ENCODE data around the gene PSMD5.
A peak's percentile ranks its signal among the peaks of the same experiment; 100 is the strongest.

Gene PSMD5

DNA sequence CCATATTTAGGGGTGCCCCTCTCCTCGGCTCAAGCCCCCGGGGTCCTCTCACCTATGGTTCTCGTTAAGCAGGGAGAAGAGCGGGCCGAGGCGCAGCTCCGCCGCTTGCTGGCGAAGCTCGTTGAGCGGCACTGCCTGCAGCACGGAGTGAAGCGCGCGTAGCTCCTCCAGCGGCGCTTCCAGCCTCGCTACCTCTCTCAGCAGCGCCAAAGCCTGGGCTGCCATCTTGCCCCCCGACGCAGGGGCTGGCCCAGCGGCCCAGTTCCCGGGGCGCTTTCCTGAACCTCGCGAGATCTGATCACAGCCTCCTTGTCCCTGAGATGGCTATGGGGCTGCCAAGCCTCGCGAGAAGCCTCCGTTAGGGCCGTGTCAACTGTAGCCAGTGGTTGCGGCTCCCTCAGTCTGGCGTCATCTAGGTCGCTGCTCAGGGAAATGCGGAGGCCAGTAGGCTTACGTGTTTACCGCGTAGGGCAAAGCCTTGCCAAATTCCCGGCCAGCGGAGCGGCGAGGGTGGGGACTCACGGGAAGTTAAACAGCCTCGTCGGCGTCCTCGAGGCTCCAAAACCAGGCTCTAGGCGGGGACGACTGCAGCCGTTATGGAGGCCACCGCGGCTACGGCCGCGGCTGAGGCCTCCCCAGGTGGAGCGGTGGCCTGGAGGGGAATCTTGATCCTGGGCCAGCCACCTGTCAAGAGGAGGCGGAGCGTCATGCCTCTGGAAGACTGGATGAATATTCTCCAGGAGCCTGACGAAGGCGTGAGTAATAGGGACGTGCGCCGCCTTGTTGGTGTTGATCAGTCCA lies at the start of gene PSMD5:
TSS of gene PSMD5 (minus strand) at position 238 of the 801 bp plus-strand sequence. CDS start at position 225, 13 bp downstream.
- peak; percentile 92 for DNase-seq

DNA sequence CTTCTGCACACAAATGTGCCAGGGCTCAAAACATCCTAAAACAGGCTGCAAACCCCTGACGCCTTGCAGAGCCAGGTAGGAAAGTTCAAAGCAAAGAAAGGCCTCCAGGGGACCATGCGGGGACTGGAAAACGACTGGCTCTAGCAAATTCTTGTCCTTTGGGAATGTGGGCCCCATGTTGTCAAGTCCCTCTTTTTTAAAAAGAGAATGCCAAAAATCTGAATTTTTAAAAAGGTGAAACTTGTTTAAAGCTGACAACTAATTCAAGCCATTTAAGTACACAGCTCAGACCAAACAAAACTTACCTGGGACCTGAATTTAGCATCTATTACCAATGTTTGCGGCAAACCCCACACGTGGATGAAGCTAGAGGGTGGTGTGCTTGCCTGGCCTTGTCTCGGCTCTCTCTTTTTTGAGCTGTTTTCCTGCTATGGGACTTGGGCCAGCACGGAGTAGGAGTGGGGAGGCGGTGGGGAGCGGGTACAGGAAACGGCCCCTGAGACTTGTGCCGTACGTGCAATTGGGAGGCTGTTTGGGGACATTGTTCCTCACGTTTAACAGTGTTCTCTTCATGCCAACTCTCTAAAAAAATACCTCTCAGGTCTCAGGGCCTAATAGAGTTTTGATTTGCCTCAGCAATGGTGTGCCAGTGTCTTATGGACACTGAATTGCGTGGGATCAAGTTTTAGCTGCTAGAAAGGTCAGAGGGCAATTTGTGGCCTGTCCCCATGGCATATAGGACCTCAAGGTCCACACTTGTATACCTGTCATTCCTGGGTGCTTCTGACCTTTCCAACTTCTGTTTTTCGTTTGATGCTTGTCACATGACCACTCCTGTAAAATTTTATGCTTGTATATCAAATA lies 49.4 kb upstream of the PSMD5 start:
- no peak for DNase-seq

DNA sequence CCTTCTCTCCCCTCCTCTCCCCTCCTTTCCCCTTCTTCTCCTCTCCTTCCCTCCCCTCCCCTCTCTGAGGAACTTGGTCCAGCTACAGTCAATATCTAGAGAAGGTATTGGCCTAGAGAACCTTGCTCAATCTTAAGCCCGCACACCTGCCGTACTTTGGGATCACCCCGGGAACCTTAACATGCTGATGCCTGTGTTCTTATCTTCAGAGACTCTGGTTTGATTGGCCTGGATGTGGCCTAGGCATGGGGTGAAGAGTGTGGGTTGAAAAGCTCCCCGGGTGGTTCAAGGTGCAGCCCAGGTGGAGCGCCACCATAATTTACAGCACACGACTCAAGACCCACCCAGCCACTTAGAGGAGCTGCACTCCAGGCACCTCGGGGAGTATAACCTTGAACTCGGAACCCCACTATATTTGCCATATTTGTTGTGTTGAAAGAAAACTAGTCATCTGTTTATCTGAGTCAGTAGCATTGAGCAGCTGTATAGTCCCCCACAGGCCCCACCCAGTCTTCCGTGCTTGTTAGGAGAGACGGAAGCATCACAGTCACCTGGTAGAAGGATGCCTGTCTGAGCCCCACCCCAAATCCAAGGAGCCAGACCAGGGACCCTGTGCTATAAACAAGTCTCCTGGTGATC lies 48.6 kb upstream of the PSMD5 start:
- DNase-seq, result peak; percentile 66

DNA sequence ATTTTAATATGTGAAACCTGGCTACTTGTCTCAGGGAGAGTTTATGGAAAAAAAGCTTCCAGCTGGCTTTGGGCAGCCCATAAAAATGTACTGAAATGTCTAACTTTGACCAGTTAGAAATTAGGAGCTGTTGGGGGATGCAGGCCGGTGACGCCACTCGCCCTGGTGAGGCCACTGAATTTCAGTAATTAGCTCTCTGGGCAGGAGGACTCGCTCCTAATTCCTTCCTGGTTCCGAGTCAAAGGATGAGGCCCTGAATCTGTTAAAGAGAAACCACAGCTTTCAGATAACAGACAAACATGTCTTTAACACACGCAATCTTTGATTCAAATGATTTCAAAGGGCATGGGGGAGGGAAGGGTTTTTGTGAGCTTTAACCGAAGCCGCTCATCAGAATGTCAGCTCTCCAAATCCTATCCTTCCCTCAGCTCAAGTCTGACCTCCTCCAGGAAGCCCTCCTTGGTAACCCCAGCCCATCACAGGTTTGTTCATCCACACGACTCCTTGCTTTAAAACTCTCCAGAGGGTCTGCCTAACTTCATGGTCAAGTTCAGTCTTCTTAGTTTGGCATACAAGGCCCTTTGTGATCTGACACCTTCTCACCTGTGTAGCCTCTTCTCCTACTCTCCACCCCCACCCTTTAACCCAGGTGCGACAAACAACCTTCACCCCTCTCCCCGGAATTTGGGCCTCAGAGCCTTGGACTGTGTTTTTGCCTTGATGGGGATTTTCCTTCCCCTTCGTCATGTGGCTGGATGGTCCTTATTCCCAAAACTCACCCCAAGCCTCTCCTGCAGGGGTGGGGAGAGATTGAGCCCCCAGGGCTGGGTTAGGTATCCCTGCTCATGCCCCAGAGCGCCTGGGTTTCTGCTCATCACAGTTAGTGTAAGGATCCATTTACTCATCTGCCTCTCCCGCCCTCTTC lies 47.9 kb upstream of the PSMD5 start:
- peak; percentile 55 for DNase-seq

DNA sequence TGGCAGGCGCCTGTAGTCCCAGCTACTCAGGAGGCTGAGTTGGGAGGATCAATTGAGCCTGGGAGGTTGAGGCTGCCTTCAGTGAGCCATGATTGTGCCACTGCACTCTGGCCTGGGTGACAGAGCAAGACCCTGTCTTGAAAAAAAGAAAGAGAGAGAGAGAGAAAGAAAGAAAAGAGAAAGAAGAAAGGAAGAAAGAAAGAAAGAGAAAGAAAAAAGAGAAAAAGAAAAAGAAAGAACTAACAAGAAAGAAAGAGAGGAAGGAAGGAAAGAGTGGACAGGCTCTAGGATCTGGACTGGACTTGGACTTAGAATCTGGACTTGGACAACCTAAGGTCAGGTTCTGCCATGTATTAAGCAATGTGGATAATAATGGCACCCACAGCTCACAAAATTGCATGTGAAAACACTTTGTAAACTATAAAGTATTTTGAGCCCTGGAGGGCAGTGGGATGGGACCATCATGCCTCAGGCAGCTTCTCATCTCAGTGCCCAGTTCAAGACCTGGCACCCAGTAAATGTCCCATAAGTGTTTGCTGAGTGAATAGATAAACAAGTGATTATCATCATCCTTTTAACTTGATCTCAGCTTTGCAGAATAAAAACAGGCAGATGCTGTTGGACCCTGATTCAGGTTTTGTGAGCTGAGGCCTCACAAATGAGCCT lies 47.0 kb upstream of the PSMD5 start:
- DNase-seq, result no peak

DNA sequence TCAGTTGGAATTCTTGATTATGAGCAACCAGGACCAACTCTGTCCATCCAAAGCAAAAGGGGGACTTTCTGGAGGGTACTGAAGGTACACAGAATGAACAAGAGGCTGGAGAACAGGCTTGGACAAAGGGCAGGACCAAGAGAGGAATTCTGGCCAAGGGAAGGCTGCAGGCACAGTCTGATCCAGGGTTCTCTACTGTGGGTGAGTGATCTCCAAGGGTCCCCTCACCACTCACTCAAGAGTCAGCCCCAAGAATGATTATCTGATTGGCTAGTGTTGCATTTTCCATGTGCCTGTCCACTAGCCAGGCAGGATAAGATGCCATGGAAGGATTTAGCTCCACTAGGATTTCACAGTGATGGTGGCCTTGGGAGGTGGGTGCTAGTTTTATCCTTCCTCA lies 45.9 kb upstream of the PSMD5 start:
- DNase-seq, result no peak

DNA sequence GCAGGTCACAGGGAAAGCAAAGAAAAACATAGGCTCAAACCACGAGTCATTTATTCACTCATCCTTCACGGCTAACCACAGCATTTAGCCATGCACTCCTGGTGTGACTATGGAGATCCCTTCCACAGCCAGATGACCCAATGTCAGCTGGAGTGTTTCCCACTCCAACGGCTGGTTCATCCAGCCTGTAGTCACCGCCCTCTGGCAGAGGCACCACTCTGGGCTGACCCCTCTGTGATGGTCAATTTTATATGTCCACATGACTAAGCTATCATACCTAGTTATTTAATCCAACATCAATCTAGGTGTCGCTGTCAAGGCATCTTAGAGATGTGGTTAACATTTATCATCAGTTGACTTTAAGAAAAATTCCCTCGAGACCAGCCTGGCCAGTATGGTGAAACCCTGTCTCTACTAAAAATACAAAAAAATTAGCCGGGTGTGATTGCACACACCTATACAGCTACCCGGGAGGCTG lies 43.8 kb upstream of the PSMD5 start:
- no peak for DNase-seq

DNA sequence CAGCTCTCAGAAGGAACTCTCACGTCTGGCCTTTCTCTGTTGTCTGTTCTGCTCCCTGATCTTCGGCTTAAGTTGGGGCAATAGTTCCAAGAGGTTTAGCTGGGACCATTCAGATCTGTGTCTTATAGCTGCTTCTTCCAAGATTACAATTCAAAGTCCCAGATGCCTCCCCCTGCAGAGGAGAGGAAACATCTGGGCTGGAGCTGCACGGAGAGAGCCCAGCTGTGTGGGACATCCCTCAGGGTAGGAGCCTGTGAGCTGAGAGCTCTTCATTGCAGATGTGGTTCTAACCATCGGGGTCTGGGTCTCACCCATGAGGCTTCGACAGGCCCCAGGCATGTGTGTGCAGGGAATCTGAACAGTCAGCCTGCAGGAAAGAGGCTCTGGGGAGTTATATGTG lies 43.2 kb upstream of the PSMD5 start:
- DNase-seq, result no peak

DNA sequence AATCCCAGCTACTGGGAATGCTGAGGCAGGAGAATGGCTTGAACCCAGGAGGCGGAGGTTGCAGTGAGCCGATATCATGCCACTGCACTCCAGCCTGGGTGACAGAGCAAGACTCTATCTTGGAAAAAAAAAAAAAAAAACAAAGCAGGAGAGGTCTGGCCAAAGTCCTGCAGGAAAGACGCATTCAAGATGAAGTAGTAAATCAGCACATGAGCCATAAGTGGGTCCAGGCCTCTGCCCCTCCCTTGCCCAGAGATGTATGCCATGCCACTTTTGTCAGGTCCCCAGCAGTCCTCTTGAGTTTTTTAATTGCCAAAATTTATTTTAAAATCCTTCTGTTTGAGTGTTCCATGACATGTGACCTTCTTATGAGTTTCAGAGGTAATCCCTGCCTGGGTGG lies 42.7 kb upstream of the PSMD5 start:
- no peak for DNase-seq

DNA sequence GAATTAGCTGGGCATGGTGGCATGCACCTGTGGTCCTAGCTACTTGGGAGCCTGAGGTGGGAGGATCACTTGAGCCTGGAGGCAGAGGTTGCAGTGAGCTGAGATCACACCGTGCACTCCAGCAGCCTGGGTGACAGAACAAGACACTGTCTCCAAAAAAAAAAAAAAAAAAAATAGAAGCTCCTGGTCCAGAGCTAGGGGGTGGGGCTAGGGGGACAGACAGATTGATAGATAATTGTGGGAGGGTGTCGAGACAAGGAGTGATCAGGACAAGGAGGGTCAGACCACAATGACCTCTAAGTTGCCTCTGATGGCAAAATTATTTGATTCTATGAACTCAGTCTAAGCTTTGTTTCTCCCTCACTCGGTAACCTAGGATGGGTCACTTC lies 40.9 kb upstream of the PSMD5 start:
- no peak for DNase-seq

DNA sequence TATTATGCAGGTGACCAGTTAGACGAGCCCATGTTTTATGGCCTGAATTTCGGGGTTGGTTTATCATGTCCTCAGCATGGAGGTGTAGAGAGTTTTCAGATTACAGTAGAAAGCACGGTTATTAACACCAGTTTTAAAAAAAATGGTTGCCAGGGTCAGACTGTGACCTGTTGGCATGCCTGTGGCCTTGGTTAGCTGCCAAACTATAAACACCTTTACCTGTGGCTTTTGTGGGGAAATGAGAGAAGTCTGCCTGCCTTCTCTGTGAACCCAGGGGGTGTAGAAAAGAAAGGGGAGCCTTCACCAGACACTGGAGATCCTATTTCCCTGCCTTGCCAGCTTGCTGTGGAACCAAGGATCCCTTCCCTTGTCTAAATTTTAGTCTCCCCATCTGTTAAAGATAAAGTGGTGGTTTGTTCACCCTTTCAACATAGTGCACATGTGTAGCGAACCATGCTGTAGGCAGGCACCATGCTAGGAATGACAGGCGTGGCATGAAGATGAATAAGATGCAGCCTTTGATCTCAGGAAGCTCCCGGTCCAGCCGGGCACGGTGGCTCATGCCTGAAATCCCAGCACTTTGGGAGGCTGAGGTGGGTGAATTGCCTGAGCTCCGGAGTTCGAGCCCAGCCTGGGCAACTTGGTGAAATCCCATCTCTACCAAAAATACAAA lies 40.3 kb upstream of the PSMD5 start:
- no peak for DNase-seq

DNA sequence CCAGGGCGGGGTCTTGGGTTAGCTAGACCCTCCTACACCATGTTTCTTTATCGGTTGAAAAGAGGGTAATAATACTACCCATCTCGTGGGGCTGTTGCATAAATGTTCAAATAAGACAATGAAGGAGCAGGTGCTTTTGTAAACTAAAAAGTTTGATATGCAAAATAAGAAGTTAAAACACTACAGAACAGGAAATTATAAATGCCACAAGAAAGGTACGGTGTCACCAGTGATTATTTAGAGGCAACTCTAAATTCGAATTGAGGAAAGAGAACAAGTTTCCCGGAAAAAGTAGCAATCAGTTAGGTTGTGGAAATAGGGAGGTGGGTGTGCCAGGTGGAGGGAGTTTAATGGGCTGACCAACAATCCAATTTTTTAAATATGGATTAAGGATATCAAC lies 36.7 kb upstream of the PSMD5 start:
- no peak for DNase-seq

DNA sequence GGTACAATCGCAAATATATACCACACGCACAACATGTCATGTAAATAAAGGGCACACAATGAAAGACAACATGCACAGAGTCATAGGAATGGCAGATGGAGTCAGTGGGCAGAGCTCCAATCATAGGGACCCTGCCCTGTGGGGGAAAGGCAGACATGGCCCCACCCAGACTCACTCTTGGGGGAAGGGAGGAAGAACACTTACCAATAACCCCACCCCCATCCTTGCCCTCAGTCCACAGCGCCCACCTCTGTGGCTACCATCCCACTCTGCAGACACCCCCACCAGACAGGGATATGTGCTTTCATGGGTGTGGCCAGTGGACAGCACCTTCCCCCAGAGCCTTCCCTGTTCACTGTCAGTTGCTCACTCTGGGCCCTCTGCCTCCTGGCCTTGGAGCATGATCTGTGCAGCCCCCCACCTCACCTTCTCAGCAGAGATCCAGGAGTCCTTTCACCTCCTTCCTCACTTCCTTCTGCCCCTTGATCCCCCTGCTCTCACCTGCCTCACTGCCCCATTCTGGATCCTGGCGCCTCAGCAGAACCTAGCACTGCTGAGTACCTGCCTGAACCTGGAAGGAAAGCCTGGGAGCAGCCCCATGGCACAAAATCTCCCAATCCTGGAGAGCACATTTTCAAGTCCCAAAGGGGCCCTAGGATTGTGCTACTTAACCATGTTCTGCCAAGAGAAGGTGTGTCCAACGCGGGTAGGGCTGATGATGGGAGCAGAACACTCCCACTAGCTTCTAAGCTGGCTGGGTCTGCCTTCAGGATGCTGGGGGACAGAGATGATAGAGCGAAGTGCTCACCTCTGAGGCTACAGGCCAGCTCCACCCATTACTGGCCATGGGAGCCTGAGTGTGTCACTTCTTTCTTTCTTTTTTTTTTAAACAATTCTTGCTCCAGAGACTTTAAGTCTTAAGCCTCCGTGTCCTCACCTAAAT lies 35.7 kb upstream of the PSMD5 start:
- DNase-seq, result no peak

DNA sequence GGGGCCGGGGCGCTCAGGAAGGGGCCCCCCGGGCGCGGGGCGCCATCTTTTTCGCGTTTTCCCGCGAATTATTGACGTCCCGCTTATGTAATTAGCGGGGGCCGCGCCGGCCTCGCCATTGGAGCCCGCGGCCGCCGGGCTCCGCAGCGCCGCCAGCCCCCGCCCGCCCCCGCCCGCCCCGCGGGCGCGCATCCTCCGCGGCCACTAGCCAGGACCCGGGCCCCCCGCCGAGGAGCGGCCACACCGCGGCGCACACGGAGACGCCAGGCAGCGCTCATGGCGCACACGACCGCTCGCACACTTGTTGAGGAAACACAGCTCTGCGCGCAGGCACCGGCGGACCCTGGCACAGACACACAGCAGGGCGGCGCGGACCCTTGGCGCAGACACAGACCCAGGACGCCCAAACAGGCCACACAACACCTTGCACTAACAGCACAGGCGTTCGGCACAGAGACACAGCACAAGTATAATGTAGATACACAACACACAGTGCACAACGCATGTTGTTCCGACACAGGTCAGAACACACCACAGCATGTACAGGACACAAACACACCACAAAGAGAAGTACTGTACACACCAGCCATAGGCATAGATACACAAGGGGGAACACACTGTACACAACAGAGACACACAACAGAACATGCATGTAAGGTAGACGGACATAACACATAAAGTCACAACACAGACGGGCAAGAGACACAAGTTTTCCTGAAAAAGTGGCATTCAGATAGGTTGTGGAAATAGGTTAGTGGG lies 34.7 kb upstream of the PSMD5 start:
- DNase-seq, result peak; percentile 74

DNA sequence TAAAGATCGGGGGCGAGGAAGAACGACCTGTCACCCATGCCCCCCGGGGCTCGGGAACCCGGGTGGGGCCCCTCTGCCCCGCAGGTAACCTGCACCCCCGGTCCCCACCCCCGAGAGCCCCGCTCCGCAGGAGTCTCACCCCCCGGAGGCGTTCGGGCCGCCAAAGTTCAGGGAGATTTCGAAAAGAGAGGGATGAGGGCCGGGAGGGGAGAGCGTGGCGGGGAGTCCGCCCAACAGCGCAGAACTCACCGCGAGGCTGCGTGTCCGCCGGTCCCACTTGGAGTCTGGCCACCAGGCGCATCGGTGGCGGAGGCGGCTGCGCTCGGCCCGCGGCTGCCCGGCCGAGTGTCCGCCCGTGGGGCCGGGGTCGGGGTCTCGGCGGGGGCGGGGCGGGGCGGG lies 34.1 kb upstream of the PSMD5 start, which contains the start of gene PHF19:
TSS of gene PHF19 (minus strand) at position 347 of the 399 bp plus-strand sequence. CDS start 2,447 bp downstream, outside the sequence.
- no peak for DNase-seq

DNA sequence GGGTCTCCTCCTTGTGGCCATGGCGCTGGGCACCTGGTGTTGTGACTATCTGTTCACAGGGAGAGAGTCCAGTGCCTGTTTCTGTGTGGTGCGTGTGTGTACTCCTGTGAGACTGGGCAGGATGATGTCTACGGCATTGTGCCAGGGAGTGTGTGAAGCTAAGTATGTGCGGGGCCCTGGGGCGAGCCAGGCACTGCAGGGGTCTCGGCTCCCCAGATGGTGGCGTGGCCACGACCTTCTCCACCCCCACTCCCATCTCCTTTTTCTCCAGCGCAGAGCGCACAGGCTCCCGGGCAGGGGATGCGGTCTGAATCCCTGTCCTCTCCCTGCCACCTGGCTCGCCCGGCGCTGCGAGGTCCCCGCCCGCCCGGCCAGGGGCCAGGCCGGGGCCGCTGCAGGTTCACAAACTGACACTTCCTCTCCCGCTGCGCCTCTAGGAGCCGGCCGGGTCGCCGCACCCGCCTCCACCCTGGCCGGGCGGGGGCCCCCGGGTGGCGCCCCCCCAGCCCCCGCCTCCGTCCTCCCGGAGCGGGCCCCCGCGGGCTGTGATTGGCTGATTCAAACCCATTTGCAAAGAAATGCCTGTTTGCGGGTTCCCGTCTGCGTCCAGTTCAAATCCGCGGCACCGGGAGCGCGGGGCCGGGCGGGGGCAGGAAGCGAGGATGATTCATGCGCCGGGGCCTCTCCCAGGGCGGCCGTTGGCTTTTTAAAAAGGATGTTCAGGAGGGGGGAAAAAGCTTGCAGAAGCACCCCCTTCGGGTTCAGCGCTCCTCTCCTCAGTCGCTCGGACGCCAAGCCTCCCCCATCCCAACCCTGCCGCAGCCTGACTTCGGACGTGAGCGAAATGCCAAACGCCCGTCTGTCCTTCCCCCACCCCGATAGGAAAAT lies 33.5 kb upstream of the PSMD5 start:
- DNase-seq, result peak; percentile 85

DNA sequence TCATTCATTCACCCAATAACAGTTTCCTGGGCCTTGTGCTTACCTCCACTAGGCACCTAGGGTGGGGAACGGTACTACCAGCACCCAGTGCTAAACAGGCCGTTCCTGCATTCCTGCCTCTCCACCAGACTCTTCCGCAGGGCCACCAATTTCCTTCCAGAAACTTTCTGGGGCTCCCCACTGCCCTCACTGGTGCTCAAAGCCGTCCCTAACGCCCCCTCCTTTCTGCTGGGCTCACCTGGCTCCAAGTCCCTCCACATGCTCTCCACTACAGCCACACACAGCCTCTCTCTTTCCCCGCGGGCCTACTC lies 32.9 kb upstream of the PSMD5 start:
- no peak for DNase-seq

DNA sequence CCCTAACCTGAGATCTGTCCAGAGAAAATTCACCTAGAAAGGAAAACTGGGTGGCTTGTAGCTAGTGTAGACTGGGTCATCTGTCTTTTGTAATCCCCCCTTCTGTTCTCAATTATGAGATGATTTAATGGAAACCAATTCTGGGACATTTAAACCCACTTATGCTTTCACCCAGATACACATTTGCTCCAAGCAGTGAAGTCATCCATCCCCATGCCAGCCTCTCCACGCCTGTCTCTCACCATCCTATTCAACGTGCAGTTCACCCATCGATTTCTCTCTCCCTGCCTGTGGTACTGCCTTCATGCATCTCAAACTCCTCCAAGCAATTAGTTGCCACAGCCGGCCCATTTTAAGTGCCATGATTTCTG lies 32.5 kb upstream of the PSMD5 start:
- DNase-seq, result no peak

All from activated T-cell treated with anti-CD3 and anti-CD28 coated beads, Interleukin-2, amount 50 U/mL, for 1 hour (primary cell).